ENCODE measurements around the gene PRKCA.

PRKCA gene

GRCh38 chr17:66810951-66811682 is 508.7 kb downstream of the PRKCA start:
- no peak for DNase-seq (ENCODE audit: low spot score)

- DNase-seq (ENCODE audit: low spot score) = no peak
Observed at GRCh38 chr17:66811683-66812054, 509.3 kb downstream of the PRKCA start.

- DNase-seq (ENCODE audit: low spot score) = no peak
Observed at GRCh38 chr17:66812571-66812970, 510.2 kb downstream of the PRKCA start.

GRCh38 chr17:66813296-66813695 is 510.9 kb downstream of the PRKCA start:
- DNase-seq (ENCODE audit: low spot score) = no peak

GRCh38 chr17:66814026-66814425 is 511.6 kb downstream of the PRKCA start:
- DNase-seq (ENCODE audit: low spot score) = no peak

GRCh38 chr17:66814570-66814969 is 512.2 kb downstream of the PRKCA start:
- no peak for DNase-seq (ENCODE audit: low spot score)

- no peak for DNase-seq (ENCODE audit: low spot score)
Observed at GRCh38 chr17:66817750-66818149, 515.3 kb downstream of the PRKCA start.

- no peak for DNase-seq (ENCODE audit: low spot score)
Observed at GRCh38 chr17:66819466-66819865, 517.1 kb downstream of the PRKCA start.

- no peak for DNase-seq (ENCODE audit: low spot score)
Observed at GRCh38 chr17:66822009-66822408, 519.6 kb downstream of the PRKCA start.

GRCh38 chr17:66826856-66827255 is 524.4 kb downstream of the PRKCA start:
- DNase-seq (ENCODE audit: low spot score) = no peak

- no peak for DNase-seq (ENCODE audit: low spot score)
Observed at GRCh38 chr17:66829386-66829864, 527.0 kb downstream of the PRKCA start.

GRCh38 chr17:66829883-66830282 is 527.5 kb downstream of the PRKCA start:
- DNase-seq (ENCODE audit: low spot score) = no peak

GRCh38 chr17:66830451-66830850 is 528.0 kb downstream of the PRKCA start:
- no peak for DNase-seq (ENCODE audit: low spot score)

- no peak for DNase-seq (ENCODE audit: low spot score)
Observed at GRCh38 chr17:66831383-66832210, 529.2 kb downstream of the PRKCA start.

GRCh38 chr17:66833201-66833600 is 530.8 kb downstream of the PRKCA start:
- DNase-seq (ENCODE audit: low spot score) = no peak

- no peak for DNase-seq (ENCODE audit: low spot score)
Observed at GRCh38 chr17:66834426-66834918, 532.1 kb downstream of the PRKCA start.

- DNase-seq (ENCODE audit: low spot score) = no peak
Observed at GRCh38 chr17:66834919-66835454, 532.6 kb downstream of the PRKCA start, which contains the start of gene CACNG5. Gene CACNG5 (plus strand): TSS chr17:66835117. CDS start chr17:66877333, 42,216 bp downstream.

- DNase-seq (ENCODE audit: low spot score) = no peak
Observed at GRCh38 chr17:66835476-66835875, 533.1 kb downstream of the PRKCA start.

- DNase-seq (ENCODE audit: low spot score) = no peak
Observed at GRCh38 chr17:66836063-66837005, 533.9 kb downstream of the PRKCA start.

GRCh38 chr17:66837226-66837625 is 534.8 kb downstream of the PRKCA start:
- no peak for DNase-seq (ENCODE audit: low spot score)

GRCh38 chr17:66837885-66838665 is 535.7 kb downstream of the PRKCA start:
- DNase-seq (ENCODE audit: low spot score) = no peak
